Measurements from ENCODE around the gene NAMPT. TPM values are rescaled to one million over a fixed set of nuclear protein-coding genes. Genes with fewer than 3 reads are reported as not detected.
A peak's percentile ranks its signal among the peaks of the same experiment; 100 is the strongest.

NAMPT gene
- total and polyA plus RNA-seq, 9 of the 15 experiments (the other 6 are each of a cell fraction or from before 2014, with no cell fraction given) = 41.1 to 160 (median 106) TPM

- TF ChIP-seq ARID3B (CRISPR knock-in tag; IDR thresholded peaks at IDR 0.05; ENCODE audit: borderline replicate concordance) (no peak), ZC3H4 (CRISPR knock-in tag; IDR thresholded peaks at IDR 0.05; ENCODE audit: borderline replicate concordance) (no peak), ZNF764 (CRISPR knock-in tag; IDR thresholded peaks at IDR 0.05; ENCODE audit: low read depth) (no peak), MEIS2 (IDR thresholded peaks at IDR 0.05; ENCODE audit: partially characterized antibody) (peak; percentile 71), HLTF (IDR thresholded peaks at IDR 0.05) (no peak), ESRRB (CRISPR knock-in tag; IDR thresholded peaks at IDR 0.05; ENCODE audit: borderline replicate concordance) (no peak), RBM22 (IDR thresholded peaks at IDR 0.05; ENCODE audit: low read depth, low read length, poor library complexity, severe bottlenecking) (no peak), ZNF699 (CRISPR knock-in tag; IDR thresholded peaks at IDR 0.05; ENCODE audit: insufficient replicate concordance) (no peak), CTCFL (IDR thresholded peaks at IDR 0.05; ENCODE audit: borderline replicate concordance, insufficient read depth, low read depth, low read length, poor library complexity, severe bottlenecking) (no peak), RCOR1 (IDR thresholded peaks at IDR 0.05; ENCODE audit: borderline replicate concordance in 1 of 2, low read depth in 2 of 2, low read length in 2 of 2) (0 out of 4 replicates have a peak, but pooled peaks of 1 of the 2 experiments have one; percentile 4), GABPB1 (CRISPR knock-in tag; IDR thresholded peaks at IDR 0.05) (0 out of 2 replicates have a peak, but pooled peaks have one; percentile 26), EHMT2 (IDR thresholded peaks at IDR 0.05) (peak; percentile 28; the same call in 1 of the 2 replicates), PTRF (tag; IDR thresholded peaks at IDR 0.05) (no peak), CEBPZ (IDR thresholded peaks at IDR 0.05; ENCODE audit: borderline replicate concordance, low read depth, low read length) (no peak), SFPQ (IDR thresholded peaks at IDR 0.05; ENCODE audit: low read depth, low read length) (no peak), CREB3L1 (IDR thresholded peaks at IDR 0.05; ENCODE audit: borderline replicate concordance, low read depth) (no peak)
Measured at GRCh38 chr7:106216923-106217542, 67.8 kb downstream of the NAMPT start (continued).

Data from K562 (cell line).